Esophagus squamous epithelium (tissue), 5 donors: ENCODE results near the gene ADGRB3. TPM values are rescaled to one million over a fixed set of nuclear protein-coding genes. Genes with fewer than 3 reads are reported as not detected.

Experiments
- DNase-seq: peaks from one replicate; lab custom pipeline; 2025; lab: John Stamatoyannopoulos, UW
- H3K27ac ChIP-seq, 4 donors: fragments of 200-600 bp; sonication (generic); one replicate each; pipeline ENCODE4 v1.5.1; 2016 to 2019; ENCODE audit warnings: mild to moderate bottlenecking in 1 of 4
- H3K27me3 ChIP-seq, 4 donors: fragments of 200-600 bp; sonication (generic); 1 replicate in 3 of 4; 2 replicates in 1 of 4; pipeline versions ENCODE4 v1.5.1 to v1.6.0; 2017 to 2021; ENCODE audit warnings: antibody characterized with exemption in 1 of 4
- H3K36me3 ChIP-seq, 3 donors: fragments of 200-600 bp; sonication (generic); one replicate each; pipeline ENCODE4 v1.5.1; 2016 to 2019
- H3K4me1 ChIP-seq, 3 donors: fragments of 200-600 bp; sonication (generic); one replicate each; pipeline ENCODE4 v1.5.1; 2017 to 2019
- H3K4me3 ChIP-seq, 4 donors: fragments of 200-600 bp; sonication (generic); 1 replicate in 3 of 4; 2 replicates in 1 of 4; pipeline ENCODE4 v1.5.1; 2016 to 2019; ENCODE audit warnings: mild to moderate bottlenecking in 2 of 4, moderate library complexity in 1 of 4
- H3K9me3 ChIP-seq, 3 donors: fragments of 200-600 bp; sonication (generic); one replicate each; pipeline ENCODE4 v1.5.1; 2016 to 2019
- POLR2A ChIP-seq, 4 donors: fragments of 450-650 bp; IDR thresholded peaks; one replicate each; pipeline ENCODE4 v1.6.1; 2017; ENCODE audit warnings: antibody characterized with exemption in 4 of 4, mild to moderate bottlenecking in 4 of 4, moderate library complexity in 3 of 4
- WGBS, 2 donors: methylation state at CpG; one replicate each; pipeline ENCODE4 v1.1.5; 2018; 5-methylcytosine and 5-hydroxymethylcytosine counted together
- intact Hi-C: fragments of 100-400 bp; cut with DNase I; formaldehyde crosslinking; loops from one replicate; pipeline ENCODE4 v1.15.0; 2022
- total RNA-seq, 4 donors: library from RNA; depleted of rRNA; stranded (reverse); fragments of >200 nt; gene quantifications; one replicate each; pipeline ENCODE4 v1.1.0, GENCODE V29; 2016
- TF ChIP-seq, protein P1 (sequence below), 6 experiments: fragments of 450-650 bp in 4 of 6; fragments of 200-600 bp in 2 of 6; sonication (generic) in 2 of 6; IDR thresholded peaks; one replicate each; pipeline ENCODE4 v1.5.1; 2016 to 2019; ENCODE audit warnings: antibody characterized with exemption in 6 of 6, mild to moderate bottlenecking in 4 of 6, moderate library complexity in 4 of 6
- donor health status: DM: yes; HTN: yes; CAD: no.

Gene ADGRB3
- total RNA-seq, 4 donors from 2014 or later: 0.04 to 1.1 (median 0.32) TPM

DNA sequence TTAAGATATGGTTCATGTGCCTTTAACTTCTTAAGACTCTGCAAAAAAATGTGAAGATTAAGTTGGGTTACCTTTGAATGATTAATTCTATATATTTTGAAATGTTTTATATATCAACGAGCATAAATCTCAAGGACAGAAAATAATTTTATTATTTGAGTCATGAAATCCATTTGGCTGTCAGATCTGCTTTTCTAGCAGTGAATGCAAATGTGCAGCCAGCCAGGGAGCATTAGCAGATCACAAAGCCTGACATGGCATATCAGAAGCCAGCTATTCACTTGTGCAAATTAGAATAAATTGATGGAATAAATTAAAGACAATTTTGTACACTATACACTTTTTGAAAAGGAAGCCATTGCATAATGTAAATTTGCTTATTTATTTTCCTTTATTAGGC is 424.3 kb downstream of the ADGRB3 start:
- Histone ChIP-seq H3K9me3 (no peaks in the 10 kb centered on the region), H3K27ac (no peak overlapping the region), H3K36me3 (no peaks in the 10 kb centered on the region), H3K27me3 (no peaks in the 10 kb centered on the region), H3K4me1 (no peaks in the 10 kb centered on the region), H3K4me3 (no peak overlapping the region)
- WGBS, 2 donors: 27 to 32% methylated on average over 1 of the region's 1 CpG
- intact Hi-C loops: no loop called here
- TF ChIP-seq POLR2A (IDR thresholded peaks at IDR 0.05): no peak
- TF ChIP-seq, protein P1, sequence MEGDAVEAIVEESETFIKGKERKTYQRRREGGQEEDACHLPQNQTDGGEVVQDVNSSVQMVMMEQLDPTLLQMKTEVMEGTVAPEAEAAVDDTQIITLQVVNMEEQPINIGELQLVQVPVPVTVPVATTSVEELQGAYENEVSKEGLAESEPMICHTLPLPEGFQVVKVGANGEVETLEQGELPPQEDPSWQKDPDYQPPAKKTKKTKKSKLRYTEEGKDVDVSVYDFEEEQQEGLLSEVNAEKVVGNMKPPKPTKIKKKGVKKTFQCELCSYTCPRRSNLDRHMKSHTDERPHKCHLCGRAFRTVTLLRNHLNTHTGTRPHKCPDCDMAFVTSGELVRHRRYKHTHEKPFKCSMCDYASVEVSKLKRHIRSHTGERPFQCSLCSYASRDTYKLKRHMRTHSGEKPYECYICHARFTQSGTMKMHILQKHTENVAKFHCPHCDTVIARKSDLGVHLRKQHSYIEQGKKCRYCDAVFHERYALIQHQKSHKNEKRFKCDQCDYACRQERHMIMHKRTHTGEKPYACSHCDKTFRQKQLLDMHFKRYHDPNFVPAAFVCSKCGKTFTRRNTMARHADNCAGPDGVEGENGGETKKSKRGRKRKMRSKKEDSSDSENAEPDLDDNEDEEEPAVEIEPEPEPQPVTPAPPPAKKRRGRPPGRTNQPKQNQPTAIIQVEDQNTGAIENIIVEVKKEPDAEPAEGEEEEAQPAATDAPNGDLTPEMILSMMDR (IDR thresholded peaks at IDR 0.05): no peak
- no peak for DNase-seq

- Histone ChIP-seq H3K4me1 (no peaks in the 10 kb centered on the region), H3K36me3 (no peaks in the 10 kb centered on the region), H3K27me3 (no peaks in the 10 kb centered on the region), H3K27ac (no peak overlapping the region), H3K9me3 (no peaks in the 10 kb centered on the region), H3K4me3 (no peak overlapping the region)
- WGBS, 2 donors: 76 to 77% methylated on average over 4 of the region's 4 CpGs
- TF ChIP-seq, protein P1 (IDR thresholded peaks at IDR 0.05): no peak
- TF ChIP-seq POLR2A (IDR thresholded peaks at IDR 0.05): no peak
- no peak for DNase-seq
- intact Hi-C loops: no loop called here
Measured at GRCh38 chr6:69061066-69061465, 426.0 kb downstream of the ADGRB3 start.

GRCh38 chr6:69063401-69063800 is 428.3 kb downstream of the ADGRB3 start:
- intact Hi-C loops: no loop called here

GRCh38 chr6:69064226-69064625 is 429.1 kb downstream of the ADGRB3 start:
- intact Hi-C loops: no loop called here
- no peaks in the 10 kb centered on the region for H3K9me3 ChIP-seq
- no peaks in the 10 kb centered on the region for H3K36me3 ChIP-seq
- DNase-seq: no peak
- WGBS, 2 donors: 29 to 32% methylated on average over 1 of the region's 1 CpG
- no peak overlapping the region for H3K27ac ChIP-seq
- TF ChIP-seq, protein P1 (IDR thresholded peaks at IDR 0.05): no peak
- no peak for TF ChIP-seq POLR2A (IDR thresholded peaks at IDR 0.05)
- H3K27me3 ChIP-seq: no peaks in the 10 kb centered on the region
- H3K4me3 ChIP-seq: no peak overlapping the region
- H3K4me1 ChIP-seq: no peaks in the 10 kb centered on the region

More at GRCh38 chr6:69063401-69063800, 428.3 kb downstream of the ADGRB3 start:
- DNase-seq: no peak
- no peaks in the 10 kb centered on the region for H3K9me3 ChIP-seq
- no peaks in the 10 kb centered on the region for H3K27me3 ChIP-seq
- no peak for TF ChIP-seq POLR2A (IDR thresholded peaks at IDR 0.05)
- TF ChIP-seq, protein P1 (IDR thresholded peaks at IDR 0.05): no peak
- no peaks in the 10 kb centered on the region for H3K4me1 ChIP-seq
- H3K36me3 ChIP-seq: no peaks in the 10 kb centered on the region
- WGBS, 2 donors: 61 to 70% methylated on average over 2 of the region's 2 CpGs
- no peak overlapping the region for H3K4me3 ChIP-seq
- no peak overlapping the region for H3K27ac ChIP-seq

- intact Hi-C loops: no loop called here
- H3K9me3 ChIP-seq: no peaks in the 10 kb centered on the region
- WGBS, 2 donors: 43 to 50% methylated on average over 1 of the region's 1 CpG
- no peak for DNase-seq
- no peak for TF ChIP-seq POLR2A (IDR thresholded peaks at IDR 0.05)
- H3K27ac ChIP-seq: no peak overlapping the region
- H3K4me3 ChIP-seq: no peak overlapping the region
- H3K4me1 ChIP-seq: no peaks in the 10 kb centered on the region
- H3K36me3 ChIP-seq: no peaks in the 10 kb centered on the region
- no peaks in the 10 kb centered on the region for H3K27me3 ChIP-seq
Measured at GRCh38 chr6:69069881-69070280, 434.8 kb downstream of the ADGRB3 start.

- no peak for DNase-seq
- Histone ChIP-seq H3K4me1 (no peaks in the 10 kb centered on the region), H3K36me3 (no peaks in the 10 kb centered on the region), H3K27me3 (no peaks in the 10 kb centered on the region), H3K4me3 (no peak overlapping the region), H3K9me3 (no peaks in the 10 kb centered on the region), H3K27ac (no peak overlapping the region)
- 79 to 82% methylated on average over 1 of the region's 1 CpG for WGBS, 2 donors
- TF ChIP-seq, protein P1 (IDR thresholded peaks at IDR 0.05): no peak
- no peak for TF ChIP-seq POLR2A (IDR thresholded peaks at IDR 0.05)
- intact Hi-C loops: no loop called here
Measured at GRCh38 chr6:69072796-69073195, 437.7 kb downstream of the ADGRB3 start.
